GM10266 (cell line): Measurements from ENCODE around the gene TBC1D10A.

ENCODE experiments used
- DNase-seq: peaks from one replicate; pipeline ENCODE4 v3.0.0; 2012; ENCODE audit errors: extremely low spot score
- TF ChIP-seq, protein P1 (sequence below): IDR thresholded peaks from 2 replicates; pipeline ENCODE4 v1.5.1; 2012; ENCODE audit warnings: mild to moderate bottlenecking, low read depth; ENCODE audit not compliant: control insufficient read depth, insufficient read depth; ENCODE audit errors: missing control alignments

TBC1D10A gene

DNA sequence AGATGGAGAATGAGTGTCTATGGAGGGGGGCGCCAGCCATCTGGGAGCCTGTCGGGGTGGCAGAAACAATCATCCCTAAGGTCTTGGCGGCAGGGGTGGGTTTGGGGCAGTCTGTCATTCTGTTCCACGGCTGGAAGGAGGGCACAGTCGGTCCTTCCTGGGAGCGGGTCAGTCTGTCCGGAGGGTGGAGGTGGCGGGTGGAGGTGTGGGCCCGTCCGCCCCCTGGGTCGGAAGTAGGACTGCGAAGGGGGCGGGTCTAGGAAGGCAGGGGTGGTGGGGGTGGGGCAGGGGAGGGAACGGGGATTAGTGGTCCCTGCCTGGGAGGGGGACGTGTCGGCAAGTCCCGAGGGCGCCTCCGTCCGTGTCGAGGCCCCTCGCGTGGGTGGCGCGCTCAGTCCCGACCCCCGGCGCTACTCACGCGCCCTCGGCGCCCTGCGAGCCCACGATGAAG is 461 bp downstream of the TBC1D10A start:
- DNase-seq: peak; percentile 34
- TF ChIP-seq, protein P1, sequence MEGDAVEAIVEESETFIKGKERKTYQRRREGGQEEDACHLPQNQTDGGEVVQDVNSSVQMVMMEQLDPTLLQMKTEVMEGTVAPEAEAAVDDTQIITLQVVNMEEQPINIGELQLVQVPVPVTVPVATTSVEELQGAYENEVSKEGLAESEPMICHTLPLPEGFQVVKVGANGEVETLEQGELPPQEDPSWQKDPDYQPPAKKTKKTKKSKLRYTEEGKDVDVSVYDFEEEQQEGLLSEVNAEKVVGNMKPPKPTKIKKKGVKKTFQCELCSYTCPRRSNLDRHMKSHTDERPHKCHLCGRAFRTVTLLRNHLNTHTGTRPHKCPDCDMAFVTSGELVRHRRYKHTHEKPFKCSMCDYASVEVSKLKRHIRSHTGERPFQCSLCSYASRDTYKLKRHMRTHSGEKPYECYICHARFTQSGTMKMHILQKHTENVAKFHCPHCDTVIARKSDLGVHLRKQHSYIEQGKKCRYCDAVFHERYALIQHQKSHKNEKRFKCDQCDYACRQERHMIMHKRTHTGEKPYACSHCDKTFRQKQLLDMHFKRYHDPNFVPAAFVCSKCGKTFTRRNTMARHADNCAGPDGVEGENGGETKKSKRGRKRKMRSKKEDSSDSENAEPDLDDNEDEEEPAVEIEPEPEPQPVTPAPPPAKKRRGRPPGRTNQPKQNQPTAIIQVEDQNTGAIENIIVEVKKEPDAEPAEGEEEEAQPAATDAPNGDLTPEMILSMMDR: no peak

DNA sequence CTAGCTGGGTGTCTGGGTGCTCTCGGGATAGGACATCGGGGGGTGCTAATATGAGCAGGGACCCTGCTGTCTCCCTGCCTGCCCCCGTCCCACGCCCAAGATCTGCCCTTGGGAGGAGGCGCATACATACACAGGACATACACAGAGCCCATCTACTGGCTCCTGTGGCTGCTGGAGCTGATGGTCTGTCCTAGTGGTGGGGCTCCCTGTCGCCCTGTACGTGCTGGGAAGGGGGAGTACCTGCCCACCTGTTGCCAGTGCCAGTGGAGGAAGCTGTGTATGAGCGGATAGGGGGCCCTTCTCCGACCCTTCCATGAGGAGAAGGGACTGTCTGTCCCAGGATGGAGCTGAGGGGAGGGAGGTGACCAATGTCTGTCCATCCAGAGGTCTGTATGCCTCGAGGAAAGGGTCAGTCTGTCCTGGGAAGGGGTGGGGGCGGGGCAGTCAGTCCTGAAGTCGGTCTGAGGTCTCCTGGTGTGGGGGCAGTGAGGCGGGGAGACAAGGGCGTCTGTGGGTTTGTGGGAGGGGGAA is 952 bp downstream of the TBC1D10A start:
- no peak for DNase-seq
- TF ChIP-seq, protein P1: no peak

DNA sequence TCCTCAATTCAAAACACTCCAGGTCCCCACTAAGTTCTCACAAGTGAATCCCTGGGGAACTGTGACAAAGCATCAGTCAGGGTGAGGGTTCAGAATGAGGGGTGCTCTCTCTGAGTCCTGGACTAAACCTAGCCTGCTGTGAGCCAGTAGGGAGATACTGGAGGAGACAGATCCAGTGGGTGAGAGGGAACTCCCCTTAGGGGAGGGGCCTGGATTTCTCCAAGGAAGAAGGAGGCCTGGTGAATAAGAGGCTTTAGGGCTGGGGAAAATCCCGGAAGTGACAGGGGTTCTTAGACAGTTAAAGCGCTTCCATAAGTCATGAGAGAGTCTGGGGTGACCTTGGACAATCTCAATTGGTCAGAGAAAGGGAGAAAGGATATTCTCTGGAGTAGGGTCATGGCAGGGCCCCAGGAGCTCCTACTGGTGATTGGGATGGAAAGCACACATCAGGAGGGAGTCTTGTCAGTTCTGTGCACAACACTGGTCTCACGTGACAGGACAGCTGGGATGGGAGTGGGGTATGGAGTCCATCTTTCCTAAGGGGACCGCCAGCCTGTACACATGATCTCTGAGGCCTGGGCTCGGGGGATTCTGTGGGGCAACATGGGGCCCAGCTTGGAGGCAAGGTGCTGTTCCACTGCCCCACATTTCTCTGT is 1.5 kb downstream of the TBC1D10A start:
- DNase-seq: no peak

DNA sequence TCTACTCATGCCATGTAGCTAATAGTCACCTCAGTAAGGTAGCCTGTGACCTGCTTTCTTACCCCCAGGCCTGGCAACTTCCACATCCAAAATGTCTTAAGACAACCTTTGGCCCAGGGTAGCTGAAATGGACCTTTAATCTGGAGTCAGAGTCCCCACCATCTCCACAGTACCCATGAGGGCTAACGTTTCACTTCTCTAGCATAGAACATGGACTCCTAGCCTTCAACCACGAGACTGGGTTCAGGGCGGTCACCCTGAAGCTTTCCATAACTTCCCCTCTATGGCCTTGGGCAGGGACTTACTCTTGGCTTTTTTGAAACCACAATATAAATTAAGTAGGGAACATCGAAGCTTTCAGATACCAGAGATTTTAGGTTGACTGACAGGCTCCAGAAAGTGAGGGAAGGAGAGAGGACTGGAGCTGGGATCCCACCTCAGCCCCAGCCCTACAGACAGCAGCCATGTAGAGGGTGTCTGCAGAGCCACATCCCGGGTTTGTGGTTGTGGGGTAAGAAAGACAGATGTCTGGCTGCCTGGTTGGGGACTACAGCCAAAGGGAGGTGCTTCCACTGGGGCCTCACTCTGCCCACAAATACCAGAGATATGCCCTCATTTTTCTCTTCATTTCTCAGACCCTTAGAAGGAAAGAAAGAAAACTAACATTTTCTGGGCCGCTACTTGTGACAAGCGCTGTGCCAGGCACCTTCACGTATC is 2.6 kb downstream of the TBC1D10A start:
- DNase-seq: no peak
- TF ChIP-seq, protein P1: no peak

More for the DNA sequence above, 1.5 kb downstream of the TBC1D10A start:
- TF ChIP-seq, protein P1: no peak

DNA sequence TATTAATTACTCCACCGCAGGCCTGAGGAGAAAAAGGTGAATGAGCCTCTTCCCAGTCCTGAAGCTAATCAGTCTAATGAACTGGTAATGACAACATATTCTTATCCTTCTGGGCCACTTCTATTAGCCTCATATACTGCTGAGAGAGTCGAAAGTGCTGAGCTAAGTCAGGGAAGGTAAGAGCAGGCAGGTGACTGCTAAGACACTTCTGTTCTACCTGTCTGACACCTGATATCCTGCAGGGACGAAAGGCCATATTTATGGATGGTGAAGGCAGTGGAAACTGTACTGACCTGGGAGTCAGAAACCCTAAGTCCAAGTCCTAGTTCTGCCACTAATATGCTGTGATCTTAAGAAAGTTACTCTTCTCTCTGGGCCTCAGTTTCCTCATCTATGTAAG is 3.5 kb downstream of the TBC1D10A start:
- TF ChIP-seq, protein P1: no peak
- DNase-seq: no peak

DNA sequence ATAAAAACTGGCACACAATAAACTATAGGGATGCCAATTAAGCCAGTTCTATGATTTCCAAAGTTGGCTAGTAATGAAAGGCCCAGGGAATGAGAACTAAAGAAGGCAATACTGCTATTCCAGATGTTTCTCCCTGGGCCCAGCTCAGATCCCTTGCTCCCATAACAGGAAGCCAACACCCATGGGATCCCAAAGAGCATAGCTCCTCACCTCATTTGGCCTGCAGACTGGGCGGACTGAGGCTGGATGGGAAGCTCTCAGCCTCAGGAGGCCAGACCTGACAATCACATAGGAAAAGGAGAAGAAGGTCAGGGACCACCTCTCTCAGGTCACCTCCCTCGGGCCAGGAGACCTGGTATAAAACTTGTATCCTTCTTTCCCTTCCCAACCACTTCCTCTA is 5.3 kb downstream of the TBC1D10A start:
- DNase-seq: no peak
- TF ChIP-seq, protein P1: no peak

DNA sequence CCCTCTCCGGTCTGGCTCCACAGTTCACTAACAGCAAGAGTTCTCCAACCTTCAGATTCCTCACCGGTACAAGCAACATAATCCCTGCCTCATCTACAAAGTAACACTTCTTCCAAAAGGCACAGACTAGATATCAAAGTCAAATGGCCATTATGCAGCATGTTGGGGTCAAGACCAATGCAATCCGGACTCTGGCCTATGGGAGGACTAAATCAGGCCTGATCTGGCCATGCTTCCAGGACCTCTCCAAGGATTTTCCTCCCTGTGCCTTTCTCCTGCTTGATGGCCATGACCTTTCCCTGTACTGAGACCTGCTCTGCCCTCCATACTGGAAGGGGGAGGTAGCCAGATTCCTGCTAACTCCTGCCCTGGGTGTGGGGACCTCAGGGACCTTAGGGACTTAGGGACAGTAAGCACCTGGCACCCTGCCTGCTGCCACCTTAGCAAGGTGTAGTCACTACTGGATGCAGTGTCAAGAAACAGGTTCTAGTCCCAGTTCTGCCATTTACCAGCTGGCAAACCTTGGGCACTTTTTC is 6.7 kb downstream of the TBC1D10A start:
- TF ChIP-seq, protein P1: no peak
- no peak for DNase-seq
